ENCODE measurements around the gene NME7.
A peak's percentile ranks its signal among the peaks of the same experiment; 100 is the strongest.
"Not testable (repeated sequence)": the region's sequence is repeated elsewhere in the genome, so short reads cannot be mapped to it uniquely, and the experiment has no call there.

Gene NME7

DNA sequence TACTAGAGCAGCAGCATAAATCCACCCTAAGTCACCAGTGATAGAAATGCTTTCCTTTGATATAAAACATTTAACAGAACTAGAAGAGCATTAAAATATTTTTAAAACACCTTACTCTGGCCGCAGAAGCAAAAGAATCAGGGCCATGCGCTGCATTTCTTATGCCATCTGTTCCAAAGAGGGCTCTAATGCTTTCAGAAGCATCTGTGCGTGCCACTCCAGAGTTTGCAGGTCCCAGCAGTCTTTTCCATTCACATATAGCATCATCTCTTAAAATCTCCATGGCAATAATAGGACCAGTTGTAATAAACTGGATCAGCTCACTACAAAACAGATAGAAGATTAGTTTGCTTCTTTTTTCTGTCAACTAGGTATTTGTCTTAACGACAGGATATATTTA is 69.2 kb downstream of the NME7 start:
- DNase-seq: no peak

GRCh38 chr1:169295846-169296245 is 71.8 kb downstream of the NME7 start:
- no peak for DNase-seq

GRCh38 chr1:169295425-169295824 is 72.2 kb downstream of the NME7 start:
- no peak for DNase-seq

- no peak for DNase-seq
Measured at GRCh38 chr1:169289016-169289415, 78.6 kb downstream of the NME7 start.

DNA sequence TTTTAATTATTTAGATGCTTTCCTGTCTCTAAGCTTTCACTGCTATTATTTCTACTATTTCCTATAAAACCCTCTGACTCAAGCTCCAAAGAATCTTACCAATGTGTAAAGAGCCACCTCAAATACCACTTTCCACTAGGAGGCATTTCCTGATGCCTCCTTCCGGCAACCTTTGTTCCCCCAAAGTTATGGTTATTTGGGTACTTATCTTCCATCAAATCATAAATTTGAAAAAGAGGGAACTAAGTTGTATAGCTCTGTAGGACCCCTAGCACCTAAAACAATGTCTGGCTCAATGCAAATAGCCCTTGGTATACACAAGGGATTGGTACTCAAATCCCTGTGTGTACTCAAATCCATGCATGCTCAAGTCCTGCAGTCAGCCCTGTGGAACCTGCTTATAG is 79.6 kb downstream of the NME7 start:
- DNase-seq: no peak

DNA sequence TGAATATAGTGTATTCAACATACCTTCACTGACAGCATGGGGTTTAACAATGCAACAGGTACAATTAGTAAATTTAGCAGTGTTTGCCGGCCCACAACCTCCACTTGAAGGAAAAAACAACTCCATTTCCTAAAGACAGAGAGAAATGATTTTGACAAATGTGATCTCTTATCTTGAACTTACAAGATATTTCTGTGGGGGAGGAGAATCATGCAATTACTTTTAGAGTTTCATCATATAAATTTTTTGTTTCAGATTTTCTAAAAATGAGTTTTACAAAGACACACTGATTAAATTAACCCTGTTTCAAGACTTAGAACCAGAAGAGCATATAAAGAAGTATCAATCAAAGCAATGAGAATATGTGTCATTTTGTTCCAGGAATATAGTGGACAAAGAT is 80.3 kb downstream of the NME7 start:
- DNase-seq: no peak

- DNase-seq: not testable (repeated sequence)
Measured at GRCh38 chr1:169281562-169281961, 86.0 kb downstream of the NME7 start.

- DNase-seq: no peak
Measured at GRCh38 chr1:169271098-169271497, 96.5 kb downstream of the NME7 start.

DNA sequence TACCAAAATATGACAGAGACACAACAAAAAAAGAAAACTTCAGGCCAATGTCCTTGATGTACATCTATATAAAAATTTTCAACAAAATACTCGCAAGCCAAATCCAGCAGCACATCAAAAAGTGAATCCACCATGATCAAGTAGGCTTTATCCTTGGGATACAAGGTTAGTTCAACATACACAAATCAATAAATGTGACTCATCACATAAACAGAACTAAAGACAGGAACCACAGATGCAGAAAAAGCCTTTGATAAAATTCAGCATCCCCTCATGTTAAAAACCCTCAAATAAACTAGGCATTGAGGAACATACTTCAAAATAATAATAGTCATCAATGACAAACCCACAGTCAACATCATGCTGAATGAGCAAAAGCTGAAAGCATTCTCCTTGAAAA is 101.5 kb downstream of the NME7 start:
- DNase-seq: no peak

GRCh38 chr1:169263059-169263458 is 104.5 kb downstream of the NME7 start:
- DNase-seq: no peak

DNA sequence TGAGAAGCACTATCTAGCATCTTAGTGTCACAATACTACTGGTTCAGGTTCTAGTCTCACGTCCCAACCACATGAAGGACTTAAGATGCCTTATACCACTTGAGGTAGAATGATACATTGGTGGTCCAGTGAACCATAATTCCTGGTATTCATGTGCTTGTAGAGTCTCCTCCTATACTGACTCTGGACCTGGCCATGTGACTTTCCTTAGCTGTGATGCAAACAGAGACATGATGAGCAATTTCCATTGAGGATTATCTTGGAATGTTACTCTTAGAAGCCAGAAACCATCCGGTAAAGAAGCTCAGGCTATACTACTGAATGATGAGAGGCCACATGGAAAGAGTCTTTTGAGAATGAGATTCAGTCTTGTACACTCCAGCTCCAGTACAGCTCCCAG is 105.7 kb downstream of the NME7 start:
- DNase-seq: no peak

GRCh38 chr1:169260478-169261151 is 107.0 kb downstream of the NME7 start:
- DNase-seq: no peak

- DNase-seq: no peak
Measured at GRCh38 chr1:169259816-169260215, 107.8 kb downstream of the NME7 start.

DNA sequence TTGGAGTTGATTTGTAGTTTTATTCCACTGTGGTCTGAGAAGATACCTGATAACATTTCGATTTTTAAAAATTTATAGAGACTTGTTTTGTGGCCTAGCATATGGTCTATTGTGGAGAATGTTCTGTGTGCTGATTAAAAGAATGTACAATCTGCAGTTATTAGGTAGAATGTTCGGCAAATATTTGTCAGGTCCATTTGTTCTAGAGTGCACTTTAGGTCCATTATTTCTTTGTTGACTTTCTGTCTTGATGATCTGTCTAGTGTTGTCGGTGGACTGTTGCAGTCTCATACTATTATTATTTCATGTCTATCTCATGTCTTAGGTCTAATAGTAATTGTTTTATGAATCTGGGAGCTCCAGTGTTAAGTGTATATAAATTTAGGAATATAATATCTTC is 116.8 kb downstream of the NME7 start:
- no peak for DNase-seq

GRCh38 chr1:169250022-169250421 is 117.6 kb downstream of the NME7 start:
- no peak for DNase-seq

DNA sequence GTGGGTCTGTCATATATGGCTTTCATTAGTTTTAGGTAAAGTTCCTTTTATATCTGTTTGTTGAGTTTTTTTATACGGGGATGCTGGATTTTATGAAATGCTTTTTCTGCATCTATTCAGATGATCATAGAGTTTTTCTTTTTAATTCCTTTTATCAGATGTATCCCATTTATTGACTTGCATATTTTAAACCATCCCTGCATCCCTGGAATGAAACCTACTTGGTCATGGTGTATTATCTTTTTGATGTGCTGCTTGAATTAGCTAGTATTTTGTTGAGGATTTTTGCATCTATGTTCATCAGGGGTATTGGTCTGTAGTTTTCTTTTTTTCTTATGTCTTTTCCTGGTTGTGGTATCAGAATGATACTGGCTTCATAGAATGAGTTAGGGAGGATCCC is 118.0 kb downstream of the NME7 start:
- DNase-seq: no peak

GRCh38 chr1:169245706-169246105 is 121.9 kb downstream of the NME7 start:
- DNase-seq: no peak

GRCh38 chr1:169240449-169241232 is 127.0 kb downstream of the NME7 start:
- DNase-seq: no peak

DNA sequence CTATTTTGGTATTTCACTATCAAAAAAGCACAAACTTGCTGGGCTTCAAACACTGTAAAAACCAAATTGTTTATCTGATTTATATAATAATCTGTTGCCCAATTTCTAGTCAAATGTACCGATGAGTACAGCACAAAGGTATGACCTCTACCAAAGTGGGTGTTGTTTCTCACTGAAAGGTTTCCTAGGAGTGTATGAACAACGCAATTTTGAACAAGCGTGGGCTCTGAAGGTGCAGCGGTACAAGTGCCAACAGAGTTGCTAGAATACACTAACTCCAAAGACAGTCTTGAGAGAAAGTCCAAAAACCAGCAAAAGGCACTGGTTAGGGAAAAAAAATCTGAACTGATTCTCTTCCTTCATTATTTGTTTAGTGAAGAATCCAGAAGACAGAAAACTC is 130.7 kb downstream of the NME7 start:
- no peak for DNase-seq

DNA sequence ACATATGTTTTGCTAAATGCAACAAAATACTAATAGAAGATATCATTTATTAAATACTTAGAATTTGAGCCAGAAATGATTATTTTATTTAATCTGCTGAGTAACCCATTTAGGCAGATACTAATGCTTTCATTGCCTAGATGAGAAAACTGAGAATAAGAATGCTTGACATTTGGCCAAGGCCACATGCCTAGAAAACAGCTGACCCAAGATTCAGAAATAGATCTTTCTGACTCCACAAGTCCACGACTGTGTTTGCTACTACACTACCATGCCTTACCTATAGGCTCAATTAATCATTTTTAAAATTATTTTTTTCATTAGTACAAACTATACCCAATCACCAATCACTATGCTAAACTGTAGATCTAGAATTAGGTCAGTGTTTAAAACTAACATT is 131.5 kb downstream of the NME7 start:
- DNase-seq: peak; percentile 21

DNA sequence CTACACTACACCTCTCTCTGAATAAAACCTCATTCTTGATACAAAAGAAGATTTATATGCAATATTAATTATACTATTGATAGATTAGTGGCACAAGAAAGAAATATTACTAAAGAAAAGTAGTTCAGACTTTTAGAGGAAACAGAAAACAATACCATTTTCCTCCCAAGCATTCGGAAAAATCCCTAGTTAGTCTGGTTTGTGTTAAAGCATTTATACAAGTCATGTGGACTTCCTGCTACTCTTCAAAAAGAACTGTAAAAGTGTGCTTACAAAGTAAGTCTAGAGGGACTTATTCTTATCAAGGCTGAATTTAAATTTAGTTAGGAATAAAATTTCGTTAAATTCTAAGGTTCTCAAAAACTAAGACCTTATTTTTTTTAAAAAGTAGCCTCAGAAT is 132.0 kb downstream of the NME7 start:
- DNase-seq: no peak

DNA sequence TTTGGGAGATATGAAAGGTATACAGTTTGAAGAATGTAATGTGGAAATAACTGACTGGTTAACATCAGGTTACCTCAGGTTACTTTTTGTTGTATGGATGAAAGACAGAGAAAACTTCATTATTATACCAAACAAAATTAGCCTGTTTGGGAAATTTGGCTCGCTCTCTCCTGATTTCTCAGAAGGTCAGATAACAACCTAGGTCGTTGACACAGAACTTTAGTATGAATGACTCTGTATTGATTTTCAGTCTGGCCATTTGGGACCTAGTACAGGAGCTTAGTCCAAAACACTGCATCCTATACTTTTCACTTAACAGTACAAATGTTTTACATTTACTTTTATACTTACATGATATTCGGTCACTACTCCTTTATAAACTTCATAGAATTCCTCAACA is 132.8 kb downstream of the NME7 start:
- DNase-seq: no peak

DNA sequence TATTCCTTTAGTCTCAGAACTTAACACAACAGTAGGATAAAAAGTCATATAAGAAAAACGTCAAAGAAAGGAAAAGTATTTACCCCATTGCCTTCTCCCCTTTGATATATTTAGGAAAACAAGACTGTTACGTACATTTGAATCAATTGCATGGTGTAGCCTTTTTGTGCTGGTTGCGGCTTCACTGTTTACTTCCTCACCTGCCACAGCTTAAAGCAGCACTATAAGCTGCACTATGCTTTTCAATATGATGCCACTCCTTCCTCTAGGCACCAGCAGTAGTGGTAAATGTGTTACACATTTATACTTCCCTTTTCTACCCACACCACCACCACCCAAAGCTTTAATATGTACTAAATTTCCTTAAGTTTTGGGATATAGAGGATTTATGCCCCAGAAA is 150.0 kb downstream of the NME7 start:
- no peak for DNase-seq

DNA sequence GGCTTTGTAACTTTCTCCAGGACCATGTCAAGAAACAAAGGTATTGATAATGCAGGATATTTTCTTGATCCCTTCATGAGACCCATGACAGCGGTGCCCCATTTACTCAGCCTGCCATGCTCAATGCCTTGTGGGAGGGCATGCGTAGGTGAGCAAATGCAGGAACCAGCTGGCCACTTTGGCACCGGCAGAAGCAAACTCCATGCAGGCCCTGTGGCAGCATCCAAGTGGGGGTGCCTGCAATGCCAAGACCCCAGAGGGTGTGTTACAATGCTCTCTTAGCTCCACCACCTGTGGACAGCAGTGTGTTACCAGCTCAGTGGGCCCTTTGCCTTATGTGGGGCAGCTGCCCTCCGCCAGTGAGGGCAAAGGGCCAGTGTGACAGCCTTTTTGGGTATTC is 153.0 kb downstream of the NME7 start:
- DNase-seq: no peak

DNA sequence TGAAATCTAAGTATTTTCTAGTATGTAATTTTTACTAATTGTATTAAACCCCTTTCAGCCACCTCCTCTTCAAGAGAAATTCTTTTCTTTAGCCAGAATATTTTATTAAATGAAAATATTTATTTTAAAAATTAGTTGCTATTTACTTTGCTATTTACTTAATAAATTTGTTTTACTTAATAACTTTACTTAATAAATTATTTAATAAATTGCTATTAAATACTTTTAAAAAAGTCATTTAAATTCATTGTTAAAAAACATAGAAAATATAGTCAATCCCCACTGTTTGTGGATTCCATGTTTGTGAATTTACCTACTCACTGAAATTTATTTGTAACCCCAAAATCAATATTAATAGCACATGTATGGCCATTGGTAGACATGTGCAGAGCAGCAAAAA is 155.5 kb downstream of the NME7 start:
- no peak for DNase-seq

Data from femur (tissue), 1 donor.